ENCODE results near the gene THAP3.

DNA sequence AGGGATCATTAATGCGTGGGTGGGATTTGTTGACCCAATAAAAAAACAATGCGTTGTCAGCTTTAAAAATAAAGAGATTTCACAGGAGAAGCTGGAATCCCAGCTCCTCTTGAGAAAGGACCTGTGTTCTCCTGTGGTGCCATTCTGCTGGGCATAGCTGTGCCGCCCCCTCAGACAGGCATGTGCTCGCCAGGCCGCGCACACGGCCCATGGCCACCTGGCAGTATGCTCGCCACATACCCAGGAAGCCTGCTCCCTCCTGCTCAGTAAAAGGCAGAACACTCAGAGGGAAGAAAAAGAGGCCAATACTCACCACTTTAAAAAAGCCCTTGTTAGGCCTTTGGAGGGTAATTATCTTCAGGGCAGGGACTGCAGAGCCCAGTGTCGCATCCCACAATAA lies 13.1 kb downstream of the THAP3 start:
- TF ChIP-seq, protein P1, sequence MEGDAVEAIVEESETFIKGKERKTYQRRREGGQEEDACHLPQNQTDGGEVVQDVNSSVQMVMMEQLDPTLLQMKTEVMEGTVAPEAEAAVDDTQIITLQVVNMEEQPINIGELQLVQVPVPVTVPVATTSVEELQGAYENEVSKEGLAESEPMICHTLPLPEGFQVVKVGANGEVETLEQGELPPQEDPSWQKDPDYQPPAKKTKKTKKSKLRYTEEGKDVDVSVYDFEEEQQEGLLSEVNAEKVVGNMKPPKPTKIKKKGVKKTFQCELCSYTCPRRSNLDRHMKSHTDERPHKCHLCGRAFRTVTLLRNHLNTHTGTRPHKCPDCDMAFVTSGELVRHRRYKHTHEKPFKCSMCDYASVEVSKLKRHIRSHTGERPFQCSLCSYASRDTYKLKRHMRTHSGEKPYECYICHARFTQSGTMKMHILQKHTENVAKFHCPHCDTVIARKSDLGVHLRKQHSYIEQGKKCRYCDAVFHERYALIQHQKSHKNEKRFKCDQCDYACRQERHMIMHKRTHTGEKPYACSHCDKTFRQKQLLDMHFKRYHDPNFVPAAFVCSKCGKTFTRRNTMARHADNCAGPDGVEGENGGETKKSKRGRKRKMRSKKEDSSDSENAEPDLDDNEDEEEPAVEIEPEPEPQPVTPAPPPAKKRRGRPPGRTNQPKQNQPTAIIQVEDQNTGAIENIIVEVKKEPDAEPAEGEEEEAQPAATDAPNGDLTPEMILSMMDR (IDR thresholded peaks at IDR 0.05): no peak
- no peak for TF ChIP-seq POLR2A (IDR thresholded peaks at IDR 0.05)

Measured in body of pancreas (tissue), 4 donors.